ENCODE measurements around the gene TAMALIN. TPM values are rescaled to one million over a fixed set of nuclear protein-coding genes. Genes with fewer than 3 reads are reported as not detected.
A peak's percentile ranks its signal among the peaks of the same experiment; 100 is the strongest.
"Not testable (repeated sequence)": the region's sequence is repeated elsewhere in the genome, so short reads cannot be mapped to it uniquely, and the experiment has no call there.

The TAMALIN gene
- total and polyA plus RNA-seq, 8 donors, result 30.6 to 63.7 (median 43.5) TPM

DNA sequence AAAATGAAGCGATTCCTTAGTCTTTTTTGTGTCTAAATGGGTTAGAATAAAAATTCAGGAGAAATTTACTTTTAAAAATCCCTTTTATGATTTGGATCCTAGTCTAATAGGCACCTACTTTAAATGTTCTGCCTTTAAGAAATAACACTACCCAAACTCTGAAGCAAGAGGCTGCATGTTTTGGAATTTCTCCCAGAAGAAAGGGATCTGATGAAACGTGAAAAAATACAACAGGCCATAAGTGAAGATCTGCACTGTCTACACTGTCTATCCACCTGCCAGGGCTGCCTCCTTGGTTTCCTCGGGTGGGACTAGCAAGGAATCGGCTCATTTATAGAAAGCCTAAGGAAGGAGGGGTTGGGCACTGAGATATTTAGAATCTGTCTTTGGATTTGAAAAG lies 33.2 kb upstream of the TAMALIN start:
- H3K9me3 ChIP-seq, result no peaks in the 10 kb centered on the region
- peaks cover 0 to 32% of the 10 kb centered on the region in 2 donors for H3K36me3 ChIP-seq
- TF ChIP-seq, protein P1, sequence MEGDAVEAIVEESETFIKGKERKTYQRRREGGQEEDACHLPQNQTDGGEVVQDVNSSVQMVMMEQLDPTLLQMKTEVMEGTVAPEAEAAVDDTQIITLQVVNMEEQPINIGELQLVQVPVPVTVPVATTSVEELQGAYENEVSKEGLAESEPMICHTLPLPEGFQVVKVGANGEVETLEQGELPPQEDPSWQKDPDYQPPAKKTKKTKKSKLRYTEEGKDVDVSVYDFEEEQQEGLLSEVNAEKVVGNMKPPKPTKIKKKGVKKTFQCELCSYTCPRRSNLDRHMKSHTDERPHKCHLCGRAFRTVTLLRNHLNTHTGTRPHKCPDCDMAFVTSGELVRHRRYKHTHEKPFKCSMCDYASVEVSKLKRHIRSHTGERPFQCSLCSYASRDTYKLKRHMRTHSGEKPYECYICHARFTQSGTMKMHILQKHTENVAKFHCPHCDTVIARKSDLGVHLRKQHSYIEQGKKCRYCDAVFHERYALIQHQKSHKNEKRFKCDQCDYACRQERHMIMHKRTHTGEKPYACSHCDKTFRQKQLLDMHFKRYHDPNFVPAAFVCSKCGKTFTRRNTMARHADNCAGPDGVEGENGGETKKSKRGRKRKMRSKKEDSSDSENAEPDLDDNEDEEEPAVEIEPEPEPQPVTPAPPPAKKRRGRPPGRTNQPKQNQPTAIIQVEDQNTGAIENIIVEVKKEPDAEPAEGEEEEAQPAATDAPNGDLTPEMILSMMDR (IDR thresholded peaks at IDR 0.05), result no peak
- H3K4me1 ChIP-seq, result peaks cover 37 to 94% of the 10 kb centered on the region in 2 donors
- no peaks in the 10 kb centered on the region for H3K27me3 ChIP-seq
- H3K4me3 ChIP-seq, result no peak overlapping the region
- DNase-seq (no peak), ATAC-seq (peak; percentile 5)
- intact Hi-C loops (cut with DNase I), result no loop called here
- peak overlapping the region; percentile 65 to 92 for H3K27ac ChIP-seq

DNA sequence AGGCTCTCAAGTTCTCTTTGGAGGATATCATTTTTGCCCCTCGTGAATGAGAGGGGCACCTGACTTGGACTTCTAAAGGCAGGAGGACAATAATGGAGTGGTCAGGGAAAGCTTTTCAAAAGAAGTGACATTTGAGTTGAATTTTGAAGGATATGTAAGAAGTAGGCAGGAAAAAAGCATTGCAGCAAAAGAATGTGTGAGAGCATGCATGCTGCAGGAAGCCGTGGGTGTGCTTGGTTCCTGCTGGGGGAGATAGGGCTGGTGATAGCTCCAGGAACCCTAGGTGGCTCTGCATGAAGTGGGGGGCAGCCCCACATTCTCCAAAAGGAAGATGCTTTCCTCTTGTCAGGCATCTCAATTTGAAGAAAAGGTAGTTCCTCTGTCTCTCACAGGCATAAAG lies 32.1 kb upstream of the TAMALIN start:
- no peak for ATAC-seq
- H3K36me3 ChIP-seq, result peaks cover 0 to 38% of the 10 kb centered on the region in 2 donors
- intact Hi-C loops (cut with DNase I), result no loop called here
- DNase-seq, result no peak
- no peak overlapping the region for H3K4me3 ChIP-seq
- peak overlapping the region in 1 of 2 donors; percentile 92 for H3K27ac ChIP-seq
- TF ChIP-seq, protein P1 (IDR thresholded peaks at IDR 0.05), result no peak
- no peaks in the 10 kb centered on the region for H3K9me3 ChIP-seq
- H3K4me1 ChIP-seq, result peaks cover 37 to 91% of the 10 kb centered on the region in 2 donors
- no peaks in the 10 kb centered on the region for H3K27me3 ChIP-seq

DNA sequence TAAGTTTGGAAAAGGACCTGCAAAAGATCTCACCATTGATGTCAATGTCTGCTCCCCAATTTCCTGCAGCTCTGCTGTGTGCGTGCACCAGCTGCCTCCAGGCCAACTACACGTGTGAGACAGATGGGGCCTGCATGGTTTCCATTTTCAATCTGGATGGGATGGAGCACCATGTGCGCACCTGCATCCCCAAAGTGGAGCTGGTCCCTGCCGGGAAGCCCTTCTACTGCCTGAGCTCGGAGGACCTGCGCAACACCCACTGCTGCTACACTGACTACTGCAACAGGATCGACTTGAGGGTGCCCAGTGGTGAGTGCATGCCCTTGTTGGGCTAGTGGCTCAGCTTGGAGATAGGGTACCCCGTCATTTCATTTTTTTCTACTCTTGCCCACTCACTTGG lies 31.6 kb upstream of the TAMALIN start:
- intact Hi-C loops (cut with DNase I), result no loop called here

DNA sequence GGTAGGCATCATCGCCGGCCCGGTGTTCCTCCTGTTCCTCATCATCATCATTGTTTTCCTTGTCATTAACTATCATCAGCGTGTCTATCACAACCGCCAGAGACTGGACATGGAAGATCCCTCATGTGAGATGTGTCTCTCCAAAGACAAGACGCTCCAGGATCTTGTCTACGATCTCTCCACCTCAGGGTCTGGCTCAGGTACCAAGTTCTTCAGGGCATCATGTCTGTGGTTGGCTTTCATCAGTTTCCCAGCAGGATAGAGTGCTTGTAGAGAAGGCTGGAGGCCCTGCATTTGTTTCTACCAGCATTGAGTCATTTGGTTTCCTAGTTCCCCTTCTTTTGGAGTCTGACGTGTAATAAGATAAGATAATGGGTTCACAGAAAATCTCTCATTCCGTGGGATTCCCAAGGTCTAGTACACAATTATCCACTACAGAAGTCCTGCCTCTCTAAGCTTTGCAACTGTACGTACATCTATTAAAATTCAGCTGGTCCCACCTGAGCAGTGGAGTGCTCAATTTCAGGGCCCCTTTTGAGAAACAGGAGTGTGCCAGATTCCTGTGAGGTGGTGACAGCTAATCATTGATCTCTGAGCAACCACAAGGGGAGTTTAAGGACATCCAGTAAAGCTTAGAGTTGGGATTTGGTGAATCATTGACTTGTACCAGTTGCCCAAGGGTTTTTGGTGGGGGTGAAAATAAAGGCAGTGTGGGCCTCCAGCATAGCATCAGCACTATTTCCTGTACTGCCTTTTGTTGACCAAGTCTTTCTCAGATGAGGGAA lies 30.2 kb upstream of the TAMALIN start:
- DNase-seq, result no peak
- H3K27me3 ChIP-seq, result no peaks in the 10 kb centered on the region
- no peak overlapping the region for H3K4me3 ChIP-seq
- no peak for ATAC-seq
- H3K27ac ChIP-seq, result peak overlapping the region in 1 of 2 donors; percentile 92
- TF ChIP-seq, protein P1 (IDR thresholded peaks at IDR 0.05), result no peak
- peaks cover 0 to 49% of the 10 kb centered on the region in 2 donors for H3K36me3 ChIP-seq
- intact Hi-C loops (cut with DNase I), result no loop called here
- peaks cover 35 to 84% of the 10 kb centered on the region in 2 donors for H3K4me1 ChIP-seq
- H3K9me3 ChIP-seq, result no peaks in the 10 kb centered on the region

More for the DNA sequence above, 31.6 kb upstream of the TAMALIN start:
- Histone ChIP-seq H3K4me3 (no peak overlapping the region), H3K36me3 (peaks cover 0 to 38% of the 10 kb centered on the region in 2 donors), H3K27ac (peak overlapping the region in 1 of 2 donors; percentile 92), H3K4me1 (peaks cover 37 to 91% of the 10 kb centered on the region in 2 donors), H3K27me3 (no peaks in the 10 kb centered on the region), H3K9me3 (no peaks in the 10 kb centered on the region)
- TF ChIP-seq, protein P1 (IDR thresholded peaks at IDR 0.05), result no peak
- ATAC-seq (no peak), DNase-seq (no peak)

DNA sequence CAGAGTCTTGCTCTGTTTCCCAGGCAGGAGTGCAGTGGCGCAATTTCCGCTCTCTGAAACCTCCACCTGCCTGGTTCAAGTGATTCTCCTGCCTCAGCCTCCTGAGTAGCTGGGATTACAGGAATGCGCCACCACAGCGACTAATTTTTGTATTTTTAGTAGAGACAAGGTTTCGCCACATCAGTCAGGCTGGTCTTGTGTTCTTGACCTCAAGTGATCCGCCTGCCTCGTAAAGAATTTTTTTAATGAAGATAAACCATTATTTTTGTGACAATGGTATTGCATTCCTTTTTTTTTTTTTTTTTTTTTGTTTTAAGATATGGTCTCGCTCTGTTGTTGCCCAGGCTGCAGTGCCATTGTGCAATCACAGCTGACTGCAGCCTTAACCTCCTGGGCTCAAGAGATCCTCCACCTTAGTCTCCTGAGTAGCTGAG lies 29.4 kb upstream of the TAMALIN start:
- Histone ChIP-seq H3K27ac (peak overlapping the region; percentile 39 to 92), H3K4me3 (no peak overlapping the region), H3K36me3 (peaks cover 0 to 57% of the 10 kb centered on the region in 2 donors), H3K27me3 (no peaks in the 10 kb centered on the region), H3K4me1 (peaks cover 29 to 76% of the 10 kb centered on the region in 2 donors), H3K9me3 (no peaks in the 10 kb centered on the region)
- ATAC-seq (peak; percentile 45), DNase-seq (peak in 1 of 4 donors; percentile 56)
- TF ChIP-seq, protein P1 (IDR thresholded peaks at IDR 0.05), result no peak
- intact Hi-C loops (cut with DNase I), result no loop called here

DNA sequence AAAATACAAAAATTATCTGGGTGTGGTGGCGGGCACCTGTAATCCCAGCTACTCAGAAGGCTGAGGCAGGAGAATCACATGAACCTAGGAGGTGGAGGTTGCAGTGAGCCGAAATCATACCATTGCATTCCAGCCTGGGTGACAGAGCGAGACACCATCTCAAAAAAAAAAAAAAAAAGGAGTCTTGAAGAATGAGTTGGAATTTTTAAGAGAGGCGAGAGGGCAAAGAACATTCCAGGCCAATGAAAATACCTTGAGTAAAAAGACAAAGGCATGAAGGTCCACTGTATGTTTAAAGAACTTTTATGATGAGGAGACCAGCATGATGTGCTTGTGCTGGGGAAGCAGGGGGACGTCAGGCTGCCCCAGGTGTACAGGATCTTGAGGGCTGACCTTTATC lies 27.4 kb upstream of the TAMALIN start:
- peaks cover 10 to 56% of the 10 kb centered on the region in 2 donors for H3K4me1 ChIP-seq
- peaks cover 0 to 74% of the 10 kb centered on the region in 2 donors for H3K36me3 ChIP-seq
- ATAC-seq; H3K4me3 ChIP-seq; DNase-seq; H3K9me3 ChIP-seq; H3K27me3 ChIP-seq; intact Hi-C loops (cut with DNase I): not testable (repeated sequence)
- peak overlapping the region in 1 of 2 donors; percentile 18 for H3K27ac ChIP-seq

All from left lung (tissue), 10 donors.